Activated CD4-positive, alpha-beta T cell treated with anti-CD3 and anti-CD28 coated beads for 1 hour (primary cell): ENCODE measurements around the gene ANKRD53.
"Not testable (repeated sequence)": the region's sequence is repeated elsewhere in the genome, so short reads cannot be mapped to it uniquely, and the experiment has no call there.

Experiments
- DNase-seq: peaks from one replicate; pipeline ENCODE4 v3.0.0-alpha.2; 2020

Gene ANKRD53

GRCh38 chr2:70992945-70993853 is 14.8 kb downstream of the ANKRD53 start:
- no peak for DNase-seq

- no peak for DNase-seq
Observed at GRCh38 chr2:70994009-70994698, 15.7 kb downstream of the ANKRD53 start.

- DNase-seq = peak; percentile 81
Observed at GRCh38 chr2:70994699-70995425, 16.4 kb downstream of the ANKRD53 start, which contains the start of gene TEX261. TEX261 (minus strand) TSS chr2:70994873; CDS start chr2:70994757, 116 bp downstream.

GRCh38 chr2:70995426-70995729 is 16.9 kb downstream of the ANKRD53 start:
- DNase-seq = no peak

- not testable (repeated sequence) for DNase-seq
Observed at GRCh38 chr2:70998885-70999284, 20.5 kb downstream of the ANKRD53 start.

GRCh38 chr2:70999362-70999761 is 20.9 kb downstream of the ANKRD53 start:
- DNase-seq = no peak

GRCh38 chr2:70999931-71000330 is 21.5 kb downstream of the ANKRD53 start:
- not testable (repeated sequence) for DNase-seq

GRCh38 chr2:71000780-71001591 is 22.6 kb downstream of the ANKRD53 start:
- DNase-seq = peak; percentile 66

GRCh38 chr2:71001592-71001927 is 23.1 kb downstream of the ANKRD53 start:
- no peak for DNase-seq

- no peak for DNase-seq
Observed at GRCh38 chr2:71001981-71002570, 23.6 kb downstream of the ANKRD53 start.

- DNase-seq = no peak
Observed at GRCh38 chr2:71003396-71003795, 25.0 kb downstream of the ANKRD53 start.

GRCh38 chr2:71003966-71004755 is 25.7 kb downstream of the ANKRD53 start:
- DNase-seq = no peak

GRCh38 chr2:71004857-71005256 is 26.4 kb downstream of the ANKRD53 start:
- no peak for DNase-seq

GRCh38 chr2:71005271-71006202 is 27.1 kb downstream of the ANKRD53 start:
- DNase-seq = no peak

- no peak for DNase-seq
Observed at GRCh38 chr2:71006323-71006722, 27.9 kb downstream of the ANKRD53 start.

- DNase-seq = no peak
Observed at GRCh38 chr2:71006955-71007799, 28.7 kb downstream of the ANKRD53 start.

GRCh38 chr2:71008342-71008741 is 29.9 kb downstream of the ANKRD53 start:
- DNase-seq = no peak

GRCh38 chr2:71011786-71012185 is 33.4 kb downstream of the ANKRD53 start:
- not testable (repeated sequence) for DNase-seq

- DNase-seq = no peak
Observed at GRCh38 chr2:71018625-71019024, 40.2 kb downstream of the ANKRD53 start.
